CD4-positive, alpha-beta T cell treated with Interleukin-4 for 4 hours (primary cell): ENCODE results near the gene JOSD2.

Experiments
- DNase-seq: peaks from one replicate; pipeline ENCODE4 v3.0.0-alpha.2; 2020

The JOSD2 gene

DNA sequence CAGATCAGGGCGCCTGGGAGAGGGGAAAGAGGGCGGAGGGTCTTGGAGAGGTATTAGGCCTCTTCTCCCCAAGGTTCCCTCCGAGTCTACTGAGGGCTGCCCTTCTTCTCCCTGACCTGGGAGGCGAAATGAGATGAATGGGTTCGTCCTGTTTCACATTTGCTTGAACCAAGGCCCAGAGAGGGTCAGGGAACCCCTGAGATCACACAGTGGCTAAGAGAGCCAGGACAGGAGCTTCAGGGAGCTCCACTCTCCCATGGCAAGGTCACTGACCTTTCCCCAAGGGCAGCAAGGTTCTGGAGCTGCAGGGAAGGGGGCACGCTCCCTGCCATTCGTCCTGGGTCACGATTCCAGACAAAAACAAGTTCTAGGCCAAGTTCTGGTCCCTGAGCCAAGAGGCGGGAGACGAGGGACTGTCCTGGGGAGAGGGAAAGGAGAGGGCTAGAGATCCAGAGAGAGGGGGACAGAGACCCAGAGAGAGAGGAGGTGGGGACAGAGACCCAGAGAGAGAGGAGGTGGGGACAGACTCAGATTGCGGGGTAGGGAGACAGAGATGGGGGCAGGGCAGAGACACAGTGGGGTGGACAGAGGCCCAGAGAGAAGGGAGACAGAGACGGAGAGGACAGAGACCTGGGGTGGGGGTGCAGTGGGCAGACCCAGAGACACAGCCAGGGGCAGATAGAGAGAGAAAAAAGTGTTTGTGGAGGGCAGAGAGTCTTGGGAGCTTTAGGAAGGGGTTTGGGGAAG, 2.2 kb upstream of the JOSD2 start:
- no peak for DNase-seq

DNA sequence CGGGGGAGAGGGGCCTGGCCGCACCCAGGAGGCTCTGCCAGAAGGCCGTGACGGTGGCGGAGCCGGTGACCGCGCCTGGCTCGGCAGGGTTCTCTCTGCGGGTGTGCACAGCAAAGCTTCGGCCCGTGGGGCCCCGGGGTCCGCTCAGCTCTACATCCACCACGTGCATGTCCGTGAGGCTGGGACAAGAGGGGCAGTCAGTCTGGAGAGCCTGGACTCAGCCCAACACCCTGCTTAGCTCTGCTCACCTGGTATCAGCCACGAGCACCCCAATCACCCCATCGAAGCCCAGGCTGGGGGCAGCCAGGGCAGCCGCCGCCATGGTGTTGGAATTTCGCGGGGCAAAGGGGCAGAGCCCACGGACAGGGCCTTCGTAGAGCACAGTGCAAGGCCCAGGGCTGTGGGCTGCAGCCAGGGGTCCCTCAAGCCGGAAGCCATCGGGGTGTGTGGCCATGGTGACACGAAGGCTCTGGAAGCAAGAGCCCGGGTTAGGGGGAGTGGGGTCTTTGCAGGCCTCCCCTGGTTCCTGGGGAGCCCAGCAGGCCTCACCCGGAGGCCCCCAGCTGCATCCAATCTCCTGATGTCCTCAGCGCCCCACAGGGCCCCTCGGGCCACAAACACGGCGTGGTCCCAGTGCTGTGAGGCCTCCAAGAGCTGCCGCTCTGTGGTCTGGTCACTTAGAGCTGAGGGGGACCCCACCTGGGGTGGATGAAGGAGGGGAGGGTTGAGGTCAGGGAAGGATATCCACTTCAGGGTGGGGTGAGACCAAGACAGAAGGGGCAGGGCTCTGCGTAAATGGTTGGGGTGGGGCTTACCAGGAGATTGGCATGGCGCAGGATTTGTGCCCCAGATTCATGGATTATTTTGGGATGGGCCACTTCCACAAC, 1.4 kb upstream of the JOSD2 start:
- no peak for DNase-seq

DNA sequence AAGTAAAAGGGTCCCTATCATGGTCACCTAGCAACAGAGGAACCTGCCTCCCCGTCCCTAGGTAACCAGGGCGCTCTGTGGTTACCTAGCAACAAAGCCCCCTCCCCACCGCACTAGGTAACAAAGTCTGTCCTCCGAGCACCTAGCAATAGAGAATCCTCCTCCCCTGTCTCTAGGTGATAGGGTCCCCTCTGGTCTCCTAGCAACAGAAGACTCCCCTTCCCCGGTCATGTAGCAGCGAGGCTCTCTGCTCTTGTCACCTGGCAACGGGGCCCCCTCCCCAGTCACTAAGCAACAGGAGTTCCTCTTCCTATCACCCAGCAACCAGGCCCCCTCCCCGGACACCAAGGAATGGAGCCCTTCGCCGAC, 307 bp downstream of the JOSD2 start:
- no peak for DNase-seq

DNA sequence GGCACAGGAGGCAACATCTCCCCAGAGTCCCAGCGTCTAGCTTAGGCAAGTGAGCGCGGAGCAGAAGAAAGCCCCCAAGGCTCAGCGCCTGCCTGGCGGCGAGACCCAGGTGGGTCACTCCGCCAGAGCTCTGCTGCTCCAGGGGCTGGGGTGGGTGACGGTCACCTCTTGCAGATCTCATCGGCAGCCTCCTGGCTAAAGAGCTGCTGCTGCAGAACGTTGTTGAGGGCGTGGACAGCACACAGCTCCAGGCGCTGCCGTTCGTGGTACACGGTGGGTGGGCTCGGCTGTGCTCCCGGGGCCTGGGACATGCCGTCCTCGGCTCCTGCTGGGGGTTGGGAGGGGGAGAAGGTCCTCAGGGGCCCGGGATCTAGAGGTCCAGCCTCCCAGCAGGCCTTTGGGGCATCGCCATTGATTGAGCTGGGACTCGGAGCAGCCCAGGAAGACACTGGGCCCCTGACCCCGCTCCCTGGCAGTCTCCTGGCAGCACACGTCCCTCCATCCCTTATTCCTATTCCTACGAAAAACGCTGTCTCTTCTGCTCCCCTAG, 795 bp downstream of the JOSD2 start:
- DNase-seq, result no peak

DNA sequence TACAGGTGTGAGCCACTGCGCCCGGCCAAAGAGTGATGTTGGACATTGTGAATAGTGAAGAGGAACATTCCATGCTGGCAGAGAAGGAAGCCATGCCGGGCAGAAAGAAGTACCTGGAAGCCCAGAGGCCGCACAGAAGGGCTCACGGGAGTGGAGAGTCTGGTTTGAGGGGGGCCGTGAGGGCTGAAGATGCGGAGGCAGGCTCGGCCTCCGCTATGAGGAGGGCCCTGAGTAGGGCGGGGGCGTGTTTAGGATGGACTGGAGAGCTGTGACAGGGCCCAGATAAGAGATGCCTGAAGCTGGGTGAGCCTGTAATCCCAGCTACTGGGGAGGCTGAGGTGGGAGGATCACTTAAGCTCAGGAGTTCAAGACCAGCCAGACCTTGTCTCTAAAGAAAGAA, 1.6 kb downstream of the JOSD2 start:
- no peak for DNase-seq

DNA sequence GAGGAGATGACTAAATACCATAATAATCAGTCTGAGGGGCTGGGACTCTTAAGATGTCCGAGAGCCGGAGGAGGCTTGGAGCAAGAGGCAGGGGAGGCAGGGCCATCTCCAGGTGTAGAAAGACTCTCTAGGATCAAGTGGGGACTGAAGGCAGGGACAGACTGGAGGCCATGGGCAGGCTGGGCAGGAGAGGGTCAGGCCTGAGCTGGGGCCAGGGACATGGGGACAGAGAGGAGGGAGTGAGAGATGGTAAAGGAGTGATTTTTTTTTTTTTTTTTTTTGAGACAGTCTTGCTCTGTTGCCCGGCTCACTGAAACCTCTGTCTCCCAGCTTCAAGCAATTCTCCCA, 2.2 kb downstream of the JOSD2 start:
- no peak for DNase-seq

DNA sequence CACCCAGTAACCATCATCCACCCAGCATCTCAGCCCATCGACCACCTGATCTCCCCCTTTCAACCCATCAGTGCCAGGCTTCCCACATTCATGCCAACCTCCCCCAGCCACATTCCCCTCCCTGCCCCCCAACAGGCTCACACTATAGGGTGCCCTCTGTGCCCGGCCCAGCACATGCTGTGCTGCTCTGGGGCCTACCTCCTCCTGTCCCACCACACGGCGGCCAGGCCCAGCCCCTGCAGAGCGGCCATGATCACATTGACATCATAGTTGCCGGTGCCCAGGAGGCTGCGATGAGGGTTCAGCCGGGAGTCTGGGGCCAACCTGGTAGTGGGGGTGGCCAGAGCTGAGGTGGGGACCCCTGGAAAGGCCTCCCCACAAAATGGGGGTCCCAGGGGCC, 3.6 kb downstream of the JOSD2 start:
- no peak for DNase-seq

DNA sequence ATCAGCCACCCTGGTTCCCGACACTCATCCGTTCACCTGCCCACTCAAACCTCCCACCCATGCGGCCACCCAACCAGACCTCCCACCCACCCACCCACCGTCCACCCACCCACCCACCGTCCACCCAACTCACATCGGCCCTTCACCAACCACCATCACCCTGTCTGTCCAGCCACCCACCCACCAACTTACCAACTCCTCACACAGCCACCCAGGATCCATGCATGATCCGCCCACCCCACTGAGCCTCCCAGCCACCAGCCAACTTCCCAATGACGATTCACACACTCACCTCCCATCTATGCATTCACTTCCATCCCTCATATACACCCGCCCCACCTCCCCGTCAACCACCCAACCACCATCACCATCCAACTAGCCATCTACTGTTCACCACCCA, 4.3 kb downstream of the JOSD2 start:
- DNase-seq, result no peak

DNA sequence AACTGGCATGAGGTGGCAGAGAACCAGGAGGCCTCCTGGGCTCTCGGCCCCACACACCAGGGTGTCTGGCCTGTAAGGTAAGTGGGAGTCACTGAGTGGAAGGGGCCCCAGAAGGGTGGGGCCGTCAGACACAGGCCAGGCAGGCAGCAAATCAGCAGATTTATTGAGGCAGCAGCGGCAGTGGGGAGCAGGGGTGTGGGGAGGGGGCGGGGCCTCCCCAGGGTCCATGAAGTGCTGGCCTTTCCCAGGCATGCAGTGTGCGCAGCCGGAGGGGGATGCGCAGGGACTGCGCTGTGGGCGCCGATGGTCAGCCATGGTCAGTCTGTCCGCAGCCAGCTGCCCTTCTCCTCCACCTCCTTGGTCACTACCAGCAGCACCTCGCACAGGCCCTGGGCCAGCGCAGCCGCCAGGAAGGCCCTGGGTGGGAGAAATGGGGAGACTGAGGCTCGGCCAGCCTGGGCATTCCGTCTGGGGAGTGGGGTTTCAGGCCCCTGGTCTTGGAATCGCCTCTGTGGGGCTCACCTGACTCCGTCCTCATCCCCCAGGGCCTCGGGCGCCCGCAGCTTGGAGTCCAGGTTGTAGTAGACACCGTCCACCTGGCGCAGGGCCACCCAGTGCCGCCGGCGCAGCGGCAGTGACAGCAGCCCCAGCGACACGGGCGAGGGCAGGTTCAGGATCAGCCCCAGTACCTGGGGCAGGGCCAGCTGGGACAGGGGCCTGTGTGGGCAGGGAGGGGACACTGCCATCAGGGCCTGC, 5.0 kb downstream of the JOSD2 start:
- DNase-seq, result no peak

DNA sequence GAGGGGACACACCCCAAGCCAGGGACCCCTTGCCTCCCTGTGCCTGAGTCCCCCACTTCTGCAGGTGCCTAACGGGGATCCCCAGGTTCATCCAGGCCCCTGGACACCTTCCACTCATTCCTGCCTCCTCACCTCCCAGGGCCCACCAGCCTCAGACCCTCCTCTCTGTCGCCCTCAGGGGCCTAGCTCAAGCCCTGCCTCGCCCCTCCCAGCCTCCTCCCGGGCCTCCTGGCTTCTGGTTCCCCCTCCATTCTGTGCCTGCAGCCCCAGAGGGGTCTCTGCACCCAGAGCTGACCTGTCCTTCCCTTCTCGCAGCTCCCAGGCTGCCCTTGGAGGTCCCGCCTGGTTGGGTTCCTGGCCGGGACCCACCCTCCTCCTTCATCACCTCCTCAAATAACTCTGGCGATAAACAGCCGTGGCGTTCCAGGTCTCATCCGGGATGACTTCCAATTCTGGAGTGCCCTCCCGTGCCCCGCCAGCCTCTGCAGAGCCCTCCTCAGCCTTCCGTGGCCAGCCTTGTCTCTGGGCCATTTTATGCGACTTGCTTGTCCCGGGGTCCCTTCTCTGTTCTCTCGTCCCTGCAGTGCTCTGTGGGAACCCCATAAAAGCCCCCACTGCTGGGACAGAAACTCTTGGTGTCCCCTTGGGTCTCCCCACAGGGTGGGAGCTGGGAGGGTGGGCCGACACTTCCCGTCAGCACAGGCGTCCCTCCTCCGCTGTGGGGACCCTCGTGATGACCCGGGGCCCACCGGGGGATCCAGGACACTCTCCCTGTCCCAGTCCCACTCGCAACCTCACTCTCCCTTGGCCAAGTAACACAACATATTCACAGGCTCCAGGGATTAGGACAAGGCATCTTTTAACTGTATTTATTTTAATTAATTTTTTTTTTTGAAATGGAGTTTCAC, 9.2 kb downstream of the JOSD2 start:
- DNase-seq, result no peak

DNA sequence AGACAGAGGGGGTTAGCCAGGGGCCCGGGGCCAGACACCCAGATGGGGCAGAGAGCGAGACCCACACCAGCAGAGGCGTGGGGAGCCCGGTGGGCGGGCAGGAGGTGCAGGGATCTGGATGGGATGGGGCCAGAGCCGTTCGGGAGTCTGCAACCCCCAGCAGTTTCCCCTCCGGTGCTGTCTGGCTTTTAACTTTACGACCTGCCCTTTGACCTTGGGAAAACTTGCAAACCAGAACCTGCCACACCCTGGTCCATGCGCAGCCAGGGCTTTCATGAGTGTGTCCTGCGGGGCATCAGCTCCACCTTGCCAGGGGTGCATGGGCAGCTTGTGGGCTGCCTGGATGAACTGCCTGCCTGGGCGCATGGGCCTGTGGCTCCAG, 9.8 kb downstream of the JOSD2 start:
- no peak for DNase-seq

DNA sequence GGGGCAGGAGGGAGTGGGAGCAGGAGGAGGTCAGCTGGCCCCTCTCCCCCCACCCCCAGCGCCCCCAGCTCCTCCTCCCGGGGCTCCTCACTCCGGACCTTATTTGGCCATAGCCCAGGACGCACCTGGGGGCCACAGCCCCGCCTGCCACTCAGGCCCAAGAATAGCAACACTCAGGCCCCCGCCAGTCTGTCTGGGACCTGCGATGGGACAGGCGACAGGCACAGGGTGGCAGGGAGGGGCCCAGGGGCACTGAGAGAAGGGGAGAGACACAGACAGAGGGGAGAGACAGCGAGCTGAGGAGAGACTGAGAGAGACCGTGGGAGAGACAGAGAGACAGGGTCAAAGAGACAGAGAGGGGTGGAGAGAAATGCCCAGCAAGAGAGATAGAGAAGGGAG, 10.2 kb downstream of the JOSD2 start:
- DNase-seq, result no peak

DNA sequence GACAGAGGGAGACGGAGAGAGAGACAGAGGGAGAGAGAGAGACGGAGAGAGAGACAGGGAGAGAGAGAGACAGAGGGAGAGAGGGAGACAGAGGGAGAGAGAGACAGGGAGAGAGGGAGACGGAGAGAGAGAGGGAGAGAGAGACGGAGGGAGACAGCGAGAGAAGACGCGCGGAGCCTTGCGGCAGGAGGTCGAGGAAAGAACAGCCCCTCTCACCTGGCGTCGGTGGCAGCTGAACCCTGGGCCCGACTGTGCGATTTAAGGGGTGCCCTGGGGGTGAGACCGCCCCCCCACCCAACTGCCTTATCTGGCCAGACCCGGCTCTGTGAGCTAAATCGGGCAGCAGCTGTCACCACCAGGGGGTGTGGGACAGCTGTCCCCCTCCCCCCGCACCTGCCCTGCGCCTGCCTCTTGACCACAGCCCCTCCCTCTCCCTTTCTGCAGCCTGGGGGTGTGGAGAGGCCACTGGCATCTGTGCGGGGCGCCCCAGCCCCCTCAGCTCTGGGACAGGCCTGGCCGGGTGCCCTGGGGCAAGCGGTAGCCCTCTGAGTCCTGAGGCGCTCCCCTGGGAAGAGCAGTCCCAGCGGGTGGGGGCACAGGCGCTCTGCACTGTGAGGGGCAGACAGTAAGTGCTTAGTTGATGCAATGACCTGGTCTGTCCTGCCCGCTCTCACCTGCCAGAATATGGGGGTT, 10.8 kb downstream of the JOSD2 start:
- DNase-seq, result no peak

DNA sequence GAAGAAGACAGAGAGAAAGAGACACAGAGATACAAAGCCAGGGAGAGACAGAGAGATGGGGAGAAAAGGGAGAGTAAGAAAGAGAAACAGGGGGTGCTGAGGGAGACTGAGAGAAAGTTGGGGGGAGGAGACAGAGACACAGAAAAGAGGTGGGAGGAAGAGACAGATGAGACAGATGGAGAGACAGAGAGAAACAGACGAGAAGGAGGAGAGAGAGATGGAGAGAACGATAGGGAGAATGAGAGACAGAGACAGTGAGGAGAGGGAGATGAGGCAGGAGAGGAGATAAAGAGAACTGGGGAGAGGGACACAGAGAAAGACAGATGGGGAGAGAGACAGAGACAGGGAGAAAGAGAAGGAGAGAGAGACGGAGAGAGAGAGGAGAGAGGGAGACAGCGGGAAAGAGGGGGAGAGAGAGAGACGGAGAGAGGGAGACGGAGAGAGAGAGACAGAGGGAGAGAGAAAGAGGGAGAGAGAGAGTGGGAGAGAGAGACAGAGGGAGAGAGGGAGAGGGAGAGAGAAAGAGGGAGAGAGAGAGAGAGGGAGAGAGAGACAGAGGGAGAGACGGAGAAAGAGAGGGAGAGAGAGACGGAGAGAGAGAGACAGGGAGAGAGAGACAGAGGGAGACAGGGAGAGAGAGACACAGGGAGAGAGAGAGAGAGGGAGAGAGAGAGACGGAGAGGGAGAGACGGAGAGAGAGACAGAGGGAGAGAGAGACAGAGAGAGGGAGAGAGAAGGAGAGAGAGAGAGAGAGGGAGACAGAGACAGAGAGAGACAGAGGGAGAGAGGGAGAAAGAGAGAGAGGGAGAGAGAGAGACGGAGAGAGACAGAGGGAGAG, 12.6 kb downstream of the JOSD2 start:
- no peak for DNase-seq

DNA sequence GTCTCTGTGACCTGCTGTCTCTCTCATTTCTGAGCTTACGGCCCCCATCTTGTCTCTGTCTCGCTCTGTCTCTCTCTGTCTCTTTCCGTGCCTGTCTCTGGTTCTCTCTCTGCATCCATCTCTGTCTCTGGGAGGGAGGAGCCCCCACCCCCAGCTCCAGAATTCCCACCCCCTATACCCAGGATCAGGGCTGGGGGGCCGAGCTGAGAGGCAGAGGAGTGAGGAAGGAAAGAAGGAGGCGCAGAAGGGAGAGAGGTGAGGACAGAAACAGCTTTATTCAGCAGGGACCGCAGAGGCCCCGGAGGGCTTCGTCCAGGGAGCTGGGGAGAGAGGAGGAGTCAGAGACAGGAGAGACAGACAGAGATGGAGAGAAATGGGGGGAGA, 14.0 kb downstream of the JOSD2 start:
- DNase-seq, result no peak

DNA sequence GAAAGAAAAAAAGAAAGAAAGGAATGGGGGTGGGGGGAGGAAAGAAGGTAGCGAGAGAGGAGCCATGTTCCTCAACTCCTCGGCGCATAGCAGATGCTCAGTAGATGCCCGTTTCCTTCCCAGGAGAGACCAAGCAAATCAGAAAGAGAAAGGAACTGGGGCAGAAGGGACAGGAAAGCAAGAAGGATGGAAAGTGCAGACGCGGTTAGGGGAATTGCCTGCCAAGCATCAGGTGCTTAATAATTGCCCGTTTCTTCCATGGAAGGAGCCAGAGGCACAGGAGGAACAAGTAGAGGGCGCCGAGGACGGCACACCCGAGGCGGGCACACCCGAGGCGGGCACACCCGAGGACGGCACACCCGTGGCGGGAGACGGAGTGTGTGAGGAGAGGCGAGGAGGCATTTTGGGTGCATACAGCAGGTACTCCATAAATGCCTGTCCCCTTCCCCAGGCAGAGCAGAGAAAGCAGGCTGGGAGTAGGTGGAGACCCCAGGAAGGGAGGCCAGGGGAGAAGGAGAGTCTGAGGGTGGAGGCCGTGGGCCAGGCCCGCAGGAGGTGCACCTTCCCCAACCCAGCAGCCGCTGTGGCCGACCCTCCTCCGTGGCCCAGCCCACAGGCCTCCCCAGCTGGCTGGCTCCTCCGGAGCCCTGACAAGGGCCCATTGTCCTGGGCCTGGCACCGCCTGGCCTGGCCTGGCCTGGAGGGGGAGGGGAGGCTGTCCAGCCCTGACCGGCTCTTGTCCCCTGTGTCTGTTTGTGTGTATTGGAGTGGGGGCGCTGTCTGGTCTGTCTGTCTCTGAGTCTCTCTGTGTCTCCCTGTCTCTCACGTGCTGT, 14.6 kb downstream of the JOSD2 start:
- DNase-seq, result no peak

DNA sequence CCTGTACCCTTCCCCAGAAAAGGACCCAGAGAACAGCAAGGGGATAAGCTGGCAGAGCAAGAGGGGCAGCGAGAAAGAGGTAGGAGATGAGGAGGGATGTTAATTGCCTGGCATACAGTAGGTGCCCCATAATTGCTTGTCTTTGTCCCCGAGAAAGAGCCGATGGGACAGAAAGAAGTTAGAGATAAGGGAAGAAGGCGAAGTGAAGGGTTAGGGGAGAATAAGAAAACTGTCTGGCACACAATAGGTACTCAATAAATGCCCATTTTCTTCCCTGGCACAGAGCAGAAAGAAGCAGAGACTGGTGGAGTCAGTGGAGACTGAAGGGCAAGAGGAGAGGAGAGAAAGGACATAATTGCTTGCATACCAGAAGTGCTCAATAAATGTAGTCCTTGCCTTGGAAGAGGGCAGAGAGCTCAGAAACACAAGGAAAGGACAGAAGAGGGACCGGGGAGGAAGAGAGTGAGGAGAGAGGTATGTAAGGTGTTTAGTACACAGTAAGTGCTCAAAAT, 15.9 kb downstream of the JOSD2 start:
- DNase-seq, result no peak

DNA sequence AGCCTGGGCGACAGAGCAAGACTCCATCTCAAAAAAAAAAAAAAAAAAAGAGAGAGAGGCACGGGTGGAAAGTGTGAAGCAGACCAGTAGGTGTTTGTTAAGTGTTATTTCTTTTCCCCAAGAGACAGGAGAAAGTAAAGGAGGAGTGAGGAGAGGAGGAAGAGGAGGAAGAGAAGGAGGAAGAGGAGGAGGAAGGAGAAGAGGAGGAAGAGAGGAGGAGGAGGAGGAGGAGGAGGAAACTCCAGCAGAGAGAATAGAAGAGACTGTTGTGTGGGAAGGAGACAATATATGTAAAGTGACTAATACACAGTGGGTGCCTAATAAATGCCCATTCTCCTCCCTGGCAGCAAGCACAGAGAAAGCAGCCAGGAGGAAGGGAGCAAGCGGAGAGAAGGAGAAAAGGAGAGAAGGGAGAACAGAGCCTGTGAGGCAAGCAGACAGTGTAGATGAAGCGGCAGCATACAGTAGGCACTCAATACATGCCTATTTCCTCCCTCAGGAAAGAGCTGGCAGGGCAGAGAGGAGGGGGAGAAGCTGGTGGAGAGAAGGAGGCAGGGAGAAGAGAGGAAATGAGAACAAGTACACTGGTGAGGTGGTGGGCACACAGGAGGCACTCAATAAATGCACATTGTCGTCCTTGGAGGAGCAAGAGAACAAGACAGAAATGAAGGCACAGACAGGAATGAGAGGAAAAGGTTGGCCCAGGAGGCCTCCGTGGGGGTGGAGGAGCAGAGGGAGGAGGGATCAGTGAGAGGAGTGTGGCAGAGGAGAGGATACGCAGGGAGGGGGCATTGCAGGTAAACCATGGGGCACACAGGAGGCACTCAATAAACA, 16.6 kb downstream of the JOSD2 start:
- DNase-seq, result no peak

DNA sequence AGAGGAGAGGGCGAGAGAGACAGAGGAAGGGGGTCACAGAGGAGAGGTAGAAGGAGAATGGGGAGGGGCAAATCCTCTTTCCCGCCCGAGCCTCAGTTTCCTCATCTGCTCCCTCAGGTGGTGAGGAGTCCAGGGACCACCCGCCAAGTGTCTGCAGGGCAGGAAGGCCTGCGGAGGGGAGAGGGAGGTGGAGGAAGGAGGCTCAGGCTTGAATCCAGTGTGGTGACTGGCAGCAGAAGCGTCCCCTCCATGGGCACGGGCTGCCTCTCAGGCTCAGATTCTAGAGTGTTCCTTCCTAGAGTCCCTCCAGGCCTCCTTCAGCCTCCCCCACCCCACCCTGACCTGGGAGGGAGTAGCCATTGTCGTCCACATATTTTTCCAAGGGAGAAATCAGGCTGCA, 17.8 kb downstream of the JOSD2 start:
- no peak for DNase-seq
